ENCODE measurements around the gene LRRC25.
A peak's percentile ranks its signal among the peaks of the same experiment; 100 is the strongest.
"Not testable (repeated sequence)": the region's sequence is repeated elsewhere in the genome, so short reads cannot be mapped to it uniquely, and the experiment has no call there.

Gene LRRC25

DNA sequence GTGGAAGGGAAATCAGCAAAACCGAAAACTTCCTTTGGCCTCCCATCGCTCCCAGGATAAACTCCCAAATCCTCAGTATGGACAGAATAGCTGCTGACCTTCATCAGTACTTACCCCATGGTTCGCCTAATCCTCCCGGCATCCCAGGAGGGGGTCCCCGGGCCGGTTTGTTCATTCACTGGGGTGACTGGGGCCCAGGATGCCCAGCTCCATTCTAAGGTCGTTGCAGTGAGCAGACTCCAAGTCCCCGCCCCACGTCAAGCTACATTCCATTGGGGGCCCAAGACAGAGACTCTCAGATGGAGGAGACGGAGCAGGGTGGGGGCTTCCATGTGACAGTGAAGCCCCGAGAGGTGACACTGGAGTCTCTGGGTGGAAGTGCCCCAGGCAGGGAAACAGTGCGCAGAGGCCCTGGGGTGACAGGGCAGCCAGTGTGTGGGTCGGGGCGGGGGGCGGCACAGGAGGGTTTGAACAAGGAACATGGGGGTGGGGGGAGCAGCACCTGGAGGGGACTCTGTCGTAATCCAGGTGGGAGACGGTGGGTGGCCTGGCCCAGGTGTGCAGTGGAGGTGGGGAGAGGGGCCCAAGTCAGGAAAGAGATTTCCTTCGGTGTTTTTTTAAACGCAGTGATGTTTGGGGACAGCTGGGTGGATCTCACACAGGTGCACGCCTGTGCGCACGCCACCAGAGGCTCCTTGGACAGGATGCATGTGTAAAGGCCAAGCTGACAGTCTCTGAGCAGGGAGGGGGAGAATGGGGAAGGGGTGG, 26.9 kb upstream of the LRRC25 start:
- no peak for DNase-seq

DNA sequence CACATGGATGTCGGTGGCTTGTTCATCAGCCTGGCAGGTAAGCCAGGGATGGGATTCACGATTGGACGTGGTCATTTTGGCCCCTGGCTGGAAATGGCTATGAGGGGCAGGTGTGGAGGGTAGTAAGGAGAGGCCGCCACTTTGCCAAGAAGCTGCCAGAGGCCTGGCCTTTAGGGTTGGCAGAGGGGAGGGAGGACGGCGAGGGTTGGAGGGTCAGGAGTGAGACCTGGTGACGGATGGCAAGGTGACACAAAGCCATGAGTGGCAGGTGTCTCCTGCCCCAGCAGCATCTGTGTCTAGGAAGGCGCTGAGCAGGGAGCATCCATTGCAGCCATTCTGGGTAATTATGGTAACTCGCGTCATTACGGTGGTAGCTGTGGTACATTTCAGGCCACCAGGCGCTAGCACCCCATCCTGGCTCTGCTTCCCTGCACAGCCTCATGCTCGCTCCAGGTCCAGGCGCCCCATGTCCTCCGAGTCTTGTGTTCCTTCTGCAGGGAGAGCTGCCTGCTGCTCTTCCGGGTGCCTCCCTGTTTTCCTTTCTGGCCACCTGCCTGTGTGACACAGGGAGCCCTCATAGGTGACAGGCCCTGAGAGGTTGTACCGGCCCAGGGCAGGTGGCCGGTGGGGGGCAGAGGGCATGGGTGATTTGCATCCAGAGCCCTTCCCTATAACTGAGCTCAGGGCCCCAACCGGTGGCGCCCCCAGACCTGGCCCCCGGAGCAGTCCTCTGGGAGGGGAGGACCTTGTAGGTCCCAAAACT, 26.0 kb upstream of the LRRC25 start:
- no peak for DNase-seq

DNA sequence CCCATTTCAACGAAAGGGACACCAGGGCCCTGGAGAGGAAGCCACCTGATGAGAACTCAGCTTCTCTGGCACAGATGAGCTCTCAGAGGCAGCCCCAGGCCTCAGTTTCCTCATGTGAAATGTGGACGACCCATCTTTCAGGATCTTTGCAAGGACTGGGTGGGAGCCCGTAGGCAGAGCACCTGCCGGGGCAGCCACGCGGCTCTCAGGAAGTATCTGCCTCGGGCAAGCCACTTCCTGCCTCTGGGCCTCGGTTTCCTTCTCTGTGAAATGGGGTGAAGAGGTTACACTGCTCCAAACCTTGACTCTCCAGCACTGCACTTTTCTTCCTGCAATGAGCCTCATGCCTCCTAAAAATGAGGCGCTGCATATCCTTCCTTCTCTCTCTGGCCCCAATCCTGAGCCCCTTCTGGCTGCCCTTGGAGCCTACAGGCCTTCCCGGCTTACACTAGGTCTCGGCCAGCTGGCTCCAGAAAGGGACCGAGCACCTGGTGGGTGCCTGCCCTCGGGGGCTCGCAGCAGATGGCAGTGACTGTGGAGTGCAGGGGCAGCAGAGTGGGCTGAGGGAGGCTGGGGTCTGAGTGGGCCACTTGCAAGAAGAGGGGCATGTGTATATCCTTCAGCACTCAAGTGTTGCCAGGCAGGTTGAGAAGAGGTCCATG, 25.2 kb upstream of the LRRC25 start:
- peak in 1 of 2 donors; percentile 54 for DNase-seq

DNA sequence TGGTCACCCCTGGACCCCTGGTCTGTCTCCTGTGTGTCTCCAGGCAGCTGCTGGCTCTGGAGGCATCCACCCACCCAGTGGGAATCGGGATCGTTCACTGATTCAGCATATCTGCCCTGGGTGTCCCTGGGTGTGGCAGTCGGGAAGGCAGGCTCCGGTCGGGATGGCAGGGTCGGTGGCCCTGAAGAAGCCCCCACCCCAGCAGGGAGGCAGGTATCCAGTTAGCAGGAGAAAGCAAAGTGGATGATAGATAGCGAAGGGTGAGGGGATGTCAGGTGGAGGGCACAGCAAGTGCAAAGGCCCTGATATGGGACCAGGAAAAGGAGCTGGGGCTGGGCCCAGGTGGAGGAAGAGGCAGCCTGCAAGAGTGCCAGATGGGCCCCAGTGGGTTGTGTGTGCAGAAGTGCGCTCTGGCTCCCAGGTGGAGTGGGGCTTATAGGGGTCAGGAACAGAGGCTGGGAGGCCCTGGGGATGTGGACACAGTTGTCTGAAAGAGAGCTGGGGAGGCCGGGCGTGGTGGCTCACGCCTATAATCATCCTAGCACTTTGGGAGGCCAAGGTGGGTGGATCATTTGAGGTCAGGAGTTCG, 24.0 kb upstream of the LRRC25 start:
- DNase-seq, result no peak

DNA sequence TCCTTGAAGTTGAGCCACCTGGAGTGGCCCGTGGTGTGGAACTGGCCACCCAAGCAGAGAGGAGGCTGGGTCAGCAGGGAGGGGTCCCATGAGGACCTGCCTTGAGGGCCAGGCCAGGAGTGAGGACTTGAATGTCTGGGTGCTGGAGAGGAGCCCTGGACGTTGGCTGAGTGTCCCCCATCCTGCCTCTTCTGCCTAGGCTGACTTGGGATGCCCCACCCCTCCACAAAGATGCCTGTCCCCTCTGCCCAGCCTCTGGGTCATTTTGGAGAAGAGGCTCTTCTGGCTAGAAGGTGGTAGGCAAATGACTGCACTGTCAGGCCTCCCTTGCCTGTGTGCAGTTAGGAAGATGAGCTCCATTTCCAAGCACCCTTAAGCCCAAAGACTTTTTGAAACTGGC, 23.5 kb upstream of the LRRC25 start:
- no peak for DNase-seq

DNA sequence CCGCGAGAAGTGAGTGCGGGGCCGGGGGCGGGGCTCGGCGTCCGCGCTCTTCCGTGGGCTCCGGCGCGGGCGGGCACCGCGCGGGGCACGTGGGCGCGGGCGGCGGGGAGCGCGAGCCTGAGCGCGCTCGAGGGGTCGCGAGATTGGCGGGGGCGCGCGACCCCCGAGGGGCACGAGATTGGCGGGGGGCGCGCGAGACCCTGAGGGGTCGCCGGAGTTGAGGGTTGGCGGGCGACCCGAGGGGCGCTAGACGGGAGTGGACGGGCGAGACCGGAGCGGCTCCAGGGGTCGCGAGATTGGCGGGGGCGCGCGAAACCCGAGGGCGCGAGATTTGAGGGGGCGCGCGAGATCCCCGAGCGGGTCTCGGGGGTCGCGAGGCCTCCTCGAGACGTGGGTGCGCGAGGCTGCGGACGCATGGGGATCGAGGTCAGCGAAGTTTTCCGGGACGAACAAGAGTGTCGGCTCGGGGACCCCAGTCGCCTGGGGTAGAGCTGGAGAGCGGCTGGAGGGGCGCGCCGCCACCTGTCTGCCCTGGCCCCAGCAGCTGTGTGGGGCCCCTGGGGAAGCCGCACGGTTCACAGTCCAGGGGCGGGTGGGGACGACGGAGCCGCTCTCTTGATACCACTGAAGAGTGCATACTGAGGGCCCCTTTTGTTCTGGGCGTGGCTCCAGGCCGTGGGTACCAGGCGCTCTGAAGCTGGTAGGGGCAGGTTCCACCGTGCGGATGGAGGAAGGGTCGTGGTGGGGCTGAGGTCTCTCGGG, 22.5 kb upstream of the LRRC25 start:
- DNase-seq, result peak; percentile 43 to 57

DNA sequence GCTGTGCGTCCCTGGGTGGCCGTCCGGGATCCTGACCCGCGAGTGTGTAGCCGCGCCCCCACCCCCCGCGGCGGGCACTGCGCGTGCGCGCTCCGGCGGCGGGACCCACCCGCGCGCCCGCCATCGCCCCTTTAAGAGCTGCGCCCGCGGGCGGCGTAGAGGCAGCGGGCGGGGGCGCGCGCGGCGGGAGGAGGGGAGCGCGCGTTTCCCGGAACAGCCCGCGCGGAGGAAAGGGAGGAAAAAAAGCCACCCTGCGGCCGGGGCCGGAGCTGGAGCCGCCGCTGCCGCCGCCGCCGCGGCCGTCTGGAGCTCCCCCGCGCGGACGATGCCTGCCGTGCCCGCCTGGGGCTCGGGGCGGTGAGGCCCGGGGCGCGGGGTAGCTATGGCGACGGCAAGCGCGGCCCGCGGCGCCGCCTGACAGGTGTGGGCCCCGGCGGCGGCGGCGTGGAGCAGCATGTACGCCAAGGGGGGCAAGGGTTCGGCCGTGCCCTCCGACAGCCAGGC, 21.8 kb upstream of the LRRC25 start, which contains the start of gene SSBP4:
Gene SSBP4 (plus strand): TSS at position 204 of the 504 bp plus-strand sequence. CDS start 251 bp downstream, at position 455.
- peak; percentile 71 to 78 for DNase-seq

DNA sequence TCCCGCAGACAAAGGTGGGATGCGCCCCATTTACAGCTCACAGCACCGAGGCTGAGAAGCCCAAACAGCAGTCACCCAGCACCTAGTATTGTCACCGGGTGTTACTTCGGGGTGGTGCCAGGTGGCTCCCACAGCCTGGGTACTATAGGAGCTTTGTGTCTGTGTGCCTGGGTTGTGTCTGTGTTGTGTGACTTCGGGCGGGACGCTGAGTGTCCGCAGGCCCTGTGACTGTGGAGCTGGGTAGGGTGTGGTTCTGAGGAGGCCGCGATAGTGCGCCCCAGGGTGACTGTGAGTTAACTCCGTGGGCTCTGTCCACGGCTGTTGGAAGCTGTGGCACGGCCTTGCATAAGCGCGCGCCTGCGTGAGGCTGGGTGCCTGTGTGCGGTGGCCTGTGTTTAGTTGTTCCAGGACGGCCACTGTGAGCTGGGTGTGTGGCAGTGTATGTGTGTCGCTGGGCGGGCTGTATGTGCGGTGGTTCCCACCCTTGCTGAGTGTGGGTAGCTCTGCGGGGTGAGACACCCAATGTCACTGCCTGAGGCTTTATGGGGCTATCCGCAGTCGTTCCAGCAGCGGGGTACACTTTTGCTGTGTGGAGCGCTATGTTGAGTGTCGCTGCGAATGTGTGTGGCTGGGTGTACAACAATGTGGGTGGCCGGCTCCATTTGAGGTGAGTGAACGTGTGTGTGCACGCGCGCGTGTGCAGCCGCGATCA, 21.2 kb upstream of the LRRC25 start:
- peak in 1 of 2 donors; percentile 50 for DNase-seq

DNA sequence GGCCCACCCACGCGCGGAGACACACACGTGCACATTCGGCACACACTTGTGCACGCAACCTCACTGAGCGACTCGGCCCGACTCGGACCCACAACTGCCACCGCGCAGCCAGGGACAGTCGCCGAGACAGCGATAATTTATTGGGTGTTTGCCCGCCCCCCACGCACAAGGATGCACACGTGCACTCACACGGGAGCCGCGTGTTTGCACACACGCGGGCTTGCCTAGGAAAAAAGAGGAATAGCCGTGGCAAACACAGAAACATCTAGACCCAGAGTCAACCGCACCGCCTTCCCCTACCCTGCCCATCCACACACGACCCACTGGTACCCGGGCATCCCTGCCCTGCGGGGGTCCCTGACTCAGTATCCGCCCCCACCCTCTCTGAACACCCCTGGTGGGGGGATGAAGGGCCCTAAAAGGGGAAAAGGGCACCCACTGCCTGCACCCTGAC, 20.6 kb upstream of the LRRC25 start:
- DNase-seq, result no peak

DNA sequence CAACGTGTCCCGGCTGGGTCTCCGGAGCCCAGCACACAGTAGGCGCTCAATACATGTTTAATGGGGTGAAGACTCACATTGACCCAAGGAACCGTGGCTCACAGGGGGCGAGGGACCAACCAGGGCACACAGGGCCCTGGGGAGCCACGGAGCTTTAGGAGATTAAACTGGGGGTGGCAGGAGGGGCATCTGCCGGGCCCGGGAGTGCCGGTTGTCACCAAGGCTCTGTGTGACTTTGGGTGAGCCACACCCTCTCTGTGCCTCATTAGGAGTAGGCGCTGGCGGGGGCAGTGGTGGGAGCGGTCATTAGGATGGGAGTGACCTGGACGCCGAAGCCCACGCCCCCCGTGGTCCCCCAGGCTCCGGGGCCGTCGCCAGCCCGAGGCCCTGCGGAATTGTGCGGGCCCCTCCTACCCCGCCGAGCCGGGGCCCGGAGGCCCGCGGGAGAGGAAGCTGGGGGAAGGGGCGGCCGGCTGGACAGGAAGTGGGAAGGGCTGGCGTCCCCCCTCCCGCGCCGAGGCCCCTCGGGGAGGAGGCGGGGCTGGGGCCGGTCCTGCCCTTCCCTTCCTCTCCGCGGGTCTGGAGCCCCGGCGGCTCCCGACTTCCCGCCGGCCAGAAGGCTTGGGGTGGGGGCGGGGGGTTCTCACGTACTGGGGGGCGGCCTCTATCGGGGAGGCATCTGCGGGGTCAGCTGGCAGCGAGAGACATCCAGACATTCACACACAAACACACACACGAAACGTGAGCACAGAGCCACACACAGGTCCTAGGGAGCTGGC, 20.0 kb upstream of the LRRC25 start:
- DNase-seq, result peak; percentile 46 to 61

DNA sequence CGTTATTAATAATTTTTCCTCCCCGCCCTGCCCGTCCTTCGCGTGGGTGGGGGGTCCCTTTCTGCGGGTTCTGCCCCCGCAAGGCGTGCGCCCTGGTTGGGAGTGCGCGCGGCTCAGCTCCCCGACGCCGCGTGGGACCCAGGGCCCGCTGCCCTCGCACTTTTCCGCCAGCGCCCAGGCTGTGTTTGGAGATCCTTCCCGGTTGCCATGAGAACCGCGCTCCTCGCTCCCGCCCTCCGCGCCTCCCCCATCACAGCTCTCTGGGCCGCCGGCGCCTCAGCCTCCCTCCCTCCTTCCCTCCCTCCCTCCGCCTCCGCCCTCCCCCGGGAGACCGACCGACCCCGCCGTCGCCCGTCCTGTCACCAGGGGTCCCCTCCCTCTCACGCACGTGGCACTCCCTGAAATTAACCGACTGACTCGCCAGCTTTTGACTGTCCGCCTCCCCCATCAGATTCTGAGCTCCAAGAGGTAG, 19.4 kb upstream of the LRRC25 start:
- DNase-seq, result peak; percentile 86 to 91

DNA sequence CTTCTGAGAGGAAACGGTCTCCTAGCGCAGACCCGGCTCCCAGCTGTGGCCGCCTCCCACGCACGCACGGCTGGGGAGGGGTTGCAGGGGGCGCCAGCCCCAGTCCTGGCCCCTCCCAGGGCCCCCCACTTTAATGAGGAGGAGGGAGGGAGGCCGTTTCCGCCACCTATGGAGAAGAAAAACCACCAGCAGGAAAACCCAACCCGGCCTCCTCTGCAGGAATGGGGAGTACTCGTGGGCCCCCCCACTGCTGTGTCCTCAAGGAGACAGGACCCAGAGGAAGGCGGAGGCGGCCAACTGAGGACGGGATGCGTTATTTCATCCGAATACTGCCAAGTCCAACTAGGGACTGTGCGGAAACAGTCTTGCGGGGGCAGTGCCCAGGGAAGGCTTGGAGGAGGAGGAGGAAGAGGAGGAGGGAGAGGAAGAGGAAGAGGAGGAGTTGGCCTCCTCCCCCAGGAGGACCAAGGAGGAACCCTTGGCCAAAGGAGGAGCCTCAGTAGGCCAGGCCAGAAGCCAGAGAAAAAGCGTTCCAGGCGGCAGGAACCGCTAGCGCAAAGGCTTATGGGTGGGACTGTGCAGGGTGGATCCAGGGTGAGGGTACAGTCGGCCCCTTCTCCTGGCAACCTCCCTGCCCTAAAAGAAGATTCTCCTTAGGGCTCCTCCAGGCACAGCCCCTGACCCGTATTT, 17.9 kb upstream of the LRRC25 start:
- no peak for DNase-seq

DNA sequence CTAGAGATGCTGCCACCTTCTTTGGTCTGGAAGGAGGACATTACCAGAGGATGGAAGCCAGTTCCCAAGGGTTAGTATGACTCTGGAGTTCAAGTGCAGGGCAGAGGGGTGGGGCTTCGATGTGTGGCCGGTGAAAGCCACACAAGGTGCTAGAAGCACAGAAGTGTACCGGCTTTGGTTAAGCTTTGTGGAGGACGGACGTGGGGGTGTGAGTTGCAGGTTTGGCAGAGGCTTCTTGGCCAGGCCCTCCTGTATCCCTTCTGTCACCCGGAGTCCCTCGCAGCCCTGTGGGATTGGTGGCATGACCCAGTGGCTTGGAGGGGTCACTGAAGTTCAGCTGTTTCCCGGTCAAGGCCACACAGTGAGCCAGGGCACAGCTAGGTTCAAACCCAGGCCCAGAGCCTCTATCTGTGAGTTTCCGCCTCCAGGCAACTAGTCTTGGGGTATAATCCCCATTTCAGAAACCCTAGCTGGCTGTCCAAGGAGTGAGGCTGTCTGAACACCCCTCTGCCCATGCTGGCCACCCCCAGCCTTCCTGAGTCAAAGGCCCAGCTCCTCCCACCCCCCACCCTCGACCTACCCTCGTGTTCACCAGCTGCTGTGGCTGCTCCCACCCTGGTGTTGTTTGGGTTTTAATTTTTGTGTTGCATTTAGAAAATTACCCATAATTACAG, 17.2 kb upstream of the LRRC25 start:
- no peak for DNase-seq

DNA sequence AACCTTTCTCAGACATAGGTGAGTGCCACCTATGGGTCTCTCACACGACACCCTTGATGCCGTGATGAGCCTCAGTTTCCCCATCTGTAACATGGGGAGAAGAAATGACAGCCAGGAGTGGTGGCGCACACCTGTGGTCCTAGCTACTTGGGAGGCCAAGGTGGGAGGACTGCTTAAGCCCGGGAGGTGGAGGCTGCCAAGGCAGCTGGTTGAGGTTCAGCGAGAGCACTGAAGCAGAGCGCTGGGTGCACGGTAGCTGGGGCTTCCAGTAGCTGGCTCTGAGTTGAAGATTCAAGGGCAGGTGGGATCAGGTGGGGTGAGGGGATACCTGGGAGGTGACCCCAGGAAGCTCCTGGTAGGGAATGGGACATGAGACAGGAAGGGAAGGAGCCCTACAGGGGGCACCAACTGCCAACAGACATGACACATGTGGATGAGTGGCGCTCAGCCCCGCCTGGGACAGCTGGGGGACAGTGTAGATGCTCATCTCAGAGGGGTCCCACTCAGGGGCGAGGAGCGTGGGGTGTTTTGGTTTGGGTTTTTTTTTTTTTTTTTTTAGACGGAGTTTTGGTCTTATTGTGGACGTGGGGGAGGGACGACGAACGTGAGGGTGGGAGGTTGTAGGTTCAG, 15.3 kb upstream of the LRRC25 start:
- DNase-seq, result no peak

DNA sequence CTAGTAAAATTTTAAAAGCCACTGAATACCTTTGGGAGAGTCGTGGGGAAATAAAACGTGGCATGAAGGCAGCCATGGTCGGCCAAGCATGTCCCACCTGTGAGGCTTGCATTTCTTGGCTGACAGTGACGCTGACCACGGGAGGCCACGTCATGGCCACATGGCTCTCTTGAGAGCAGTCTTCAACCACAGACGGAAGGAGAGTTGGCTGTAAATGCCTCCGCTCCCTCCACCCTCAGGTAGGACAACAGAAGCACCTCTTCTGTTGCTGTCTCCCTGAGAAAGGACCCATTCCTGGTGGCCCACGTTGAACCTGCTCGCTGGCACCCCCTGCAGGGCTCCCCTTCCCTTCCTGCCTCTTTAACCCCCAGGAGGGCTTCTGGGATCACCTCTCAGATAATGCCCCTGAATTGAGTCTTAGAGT, 10.6 kb upstream of the LRRC25 start:
- DNase-seq, result peak in 1 of 2 donors; percentile 64

DNA sequence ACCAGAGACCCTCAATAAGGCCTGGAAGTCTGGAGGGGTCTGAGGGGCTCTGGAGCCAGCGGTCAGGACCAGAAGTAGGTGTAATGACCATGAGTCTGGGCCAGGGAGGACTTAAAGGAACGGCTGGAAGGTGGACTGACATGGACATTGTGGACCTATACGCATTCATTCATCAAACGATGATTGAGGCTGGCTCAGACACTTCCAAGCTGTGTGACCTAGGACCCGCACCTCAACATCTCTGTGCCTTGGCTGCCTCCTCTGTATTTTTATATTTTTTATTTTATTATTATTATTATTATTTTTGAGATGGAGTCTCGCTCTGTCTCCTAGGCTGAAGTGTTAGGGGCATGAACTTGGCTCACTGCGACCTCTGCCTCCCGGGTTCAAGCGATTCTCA, 9.3 kb upstream of the LRRC25 start:
- DNase-seq, result no peak

DNA sequence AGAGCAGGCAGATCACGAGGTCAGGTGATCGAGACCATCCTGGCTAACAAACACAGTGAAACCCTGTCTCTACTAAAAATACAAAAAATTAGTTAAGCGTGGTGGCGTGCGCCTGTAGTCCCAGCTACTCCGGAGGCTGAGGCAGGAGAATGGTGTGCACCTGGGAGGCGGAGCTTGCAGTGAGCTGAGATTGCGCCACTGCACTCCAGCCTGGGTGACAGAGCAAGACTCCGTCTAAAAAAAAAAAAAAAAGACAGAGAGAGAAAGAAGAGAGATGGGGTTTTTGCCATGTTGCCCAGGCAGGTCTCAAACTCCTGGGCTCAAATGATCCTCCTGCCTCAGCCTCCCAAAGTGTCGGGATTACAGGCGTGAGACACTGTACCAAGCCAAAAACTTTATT, 8.3 kb upstream of the LRRC25 start:
- not testable (repeated sequence) for DNase-seq

DNA sequence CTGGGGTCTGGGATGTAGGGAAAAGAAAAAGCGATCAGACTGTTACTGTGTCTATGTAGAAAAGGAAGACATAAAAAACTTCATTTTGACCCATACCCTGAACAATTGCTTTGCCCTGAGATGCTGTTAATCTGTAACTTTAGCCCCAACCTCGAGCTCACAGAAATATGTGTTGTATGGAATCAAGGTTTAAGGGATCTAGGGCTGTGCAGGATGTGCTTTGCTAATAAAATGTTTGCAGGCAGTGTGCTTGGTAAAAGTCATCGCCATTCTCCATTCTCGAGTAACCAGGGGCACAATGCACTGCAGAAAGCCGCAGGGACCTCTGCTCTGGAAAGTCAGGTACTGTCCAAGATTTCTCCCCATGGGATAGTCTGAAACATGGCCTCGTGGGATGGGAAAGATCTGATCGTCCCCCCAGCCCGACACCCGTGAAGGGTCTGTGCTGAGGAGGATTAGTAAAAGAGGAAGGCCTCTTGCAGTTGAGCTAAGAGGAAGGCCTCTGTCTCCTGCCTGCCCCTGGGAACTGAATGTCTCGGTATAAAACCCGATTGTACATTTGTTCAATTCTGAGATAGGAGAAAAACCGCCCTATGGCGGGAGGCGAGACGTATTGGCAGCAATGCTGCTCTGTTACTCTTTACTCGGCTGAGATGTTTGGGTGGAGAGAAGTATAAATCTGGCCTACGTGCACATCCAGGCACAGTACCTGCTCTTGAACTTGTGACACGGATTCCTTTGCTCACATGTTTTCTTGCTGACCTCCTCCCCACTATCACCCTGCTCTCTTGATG, 5.2 kb upstream of the LRRC25 start:
- not testable (repeated sequence) for DNase-seq
